ENCODE data around the gene PNMT.

GRCh38 chr17:39625198-39625785 lies 43.0 kb upstream of the PNMT start:
- TF ChIP-seq CTCF (IDR thresholded peaks at IDR 0.05; ENCODE audit: poor library complexity) (no peak), EZH2 (IDR thresholded peaks at IDR 0.05; ENCODE audit: borderline replicate concordance) (no peak), EZH2phosphoT487 (IDR thresholded peaks at IDR 0.05; ENCODE audit: low read depth, severe bottlenecking, unreplicated experiment) (no peak)

Measured in hepatocyte (in vitro differentiated cells).